Mucosa of gallbladder (tissue), 1 donor: Measurements from ENCODE around the gene XAGE3. TPM values are rescaled to one million over a fixed set of nuclear protein-coding genes. Genes with fewer than 3 reads are reported as not detected.
"Not testable (repeated sequence)": the region's sequence is repeated elsewhere in the genome, so short reads cannot be mapped to it uniquely, and the experiment has no call there.

Source experiments
- DNase-seq: peaks from one replicate; pipeline ENCODE4 v3.0.0-alpha.2; 2020; ENCODE audit warnings: low spot score
- total RNA-seq: library from RNA; stranded (reverse); gene quantifications from one replicate; pipeline ENCODE4 v1.2.1, GENCODE V29; 2021
- donor health status: DM: no; HTN: no; CAD: no.

Gene XAGE3
- total RNA-seq, 1 donor from 2014 or later: not detected

DNA sequence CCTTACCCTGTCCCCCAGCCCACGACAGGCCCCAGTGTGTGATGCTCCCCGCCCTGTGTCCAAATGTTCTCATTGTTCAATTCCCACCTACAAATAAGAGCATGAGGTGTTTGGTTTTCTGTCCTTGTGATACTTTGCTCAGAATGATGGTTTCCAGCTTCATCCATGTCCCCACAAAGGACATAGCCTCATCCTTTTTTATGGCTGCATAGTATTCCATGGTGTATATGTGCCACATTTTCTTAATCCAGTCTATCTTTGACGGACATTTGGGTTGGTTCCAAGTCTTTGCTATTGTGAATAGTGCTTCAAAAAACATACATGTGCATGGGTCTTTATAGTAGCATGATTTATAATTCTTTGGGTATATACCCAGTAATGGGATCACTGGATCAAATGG lies 24.3 kb downstream of the XAGE3 start:
- not testable (repeated sequence) for DNase-seq

DNA sequence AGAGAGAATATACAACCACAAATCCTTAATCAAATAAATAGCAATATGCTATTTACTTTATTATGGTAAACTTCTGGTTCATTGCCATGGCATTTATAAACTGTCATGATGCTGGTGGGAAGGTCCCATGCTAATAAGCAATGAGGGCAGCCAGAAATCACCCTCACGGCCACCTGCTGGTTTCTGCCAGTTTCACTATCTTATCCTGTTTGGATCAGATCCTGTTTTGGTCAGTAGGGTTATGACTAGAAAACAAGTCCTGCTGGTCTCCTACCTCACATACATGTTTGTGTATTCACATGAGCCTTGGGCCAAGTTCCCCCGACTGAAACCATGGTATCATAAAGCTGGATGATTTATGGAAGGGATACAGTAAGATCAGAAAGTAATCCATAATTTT lies 28.7 kb downstream of the XAGE3 start:
- no peak for DNase-seq

DNA sequence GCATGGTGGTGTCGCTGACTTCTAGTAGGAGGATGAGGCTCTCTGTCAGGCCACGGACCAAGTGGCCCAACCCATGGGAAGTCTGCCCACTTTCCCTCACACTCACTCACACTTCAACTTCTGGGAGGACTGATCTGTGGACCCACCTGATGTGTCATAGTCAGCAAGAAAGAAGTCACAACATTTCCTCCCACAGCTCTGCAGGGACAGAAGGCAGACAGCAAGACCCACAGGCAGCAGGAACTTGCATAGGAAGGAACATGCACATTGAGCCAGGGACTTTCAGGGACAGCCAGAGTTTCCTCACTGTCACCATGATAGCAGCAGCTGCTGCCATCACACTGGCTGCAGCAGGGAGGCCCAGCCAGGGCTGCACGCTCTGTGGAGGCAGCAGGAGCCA lies 37.3 kb downstream of the XAGE3 start:
- no peak for DNase-seq

DNA sequence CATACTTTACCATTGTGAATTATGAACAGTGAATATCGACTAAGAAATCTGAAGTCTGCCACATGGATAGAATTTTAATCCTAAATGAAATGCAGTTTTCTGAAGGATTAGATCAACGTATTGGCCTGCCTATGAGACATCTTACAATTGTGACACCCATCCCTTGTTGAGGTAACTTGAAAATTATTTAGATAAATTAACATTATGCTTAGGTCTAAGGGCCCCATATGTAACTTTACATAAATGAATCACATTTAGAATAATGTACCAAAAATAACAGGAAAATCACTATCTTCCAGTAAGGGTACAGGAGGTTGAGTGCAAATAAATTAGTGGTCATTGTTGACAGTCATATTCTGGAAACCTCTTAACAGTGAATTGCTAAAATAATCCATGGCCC lies 43.3 kb downstream of the XAGE3 start:
- DNase-seq: no peak

DNA sequence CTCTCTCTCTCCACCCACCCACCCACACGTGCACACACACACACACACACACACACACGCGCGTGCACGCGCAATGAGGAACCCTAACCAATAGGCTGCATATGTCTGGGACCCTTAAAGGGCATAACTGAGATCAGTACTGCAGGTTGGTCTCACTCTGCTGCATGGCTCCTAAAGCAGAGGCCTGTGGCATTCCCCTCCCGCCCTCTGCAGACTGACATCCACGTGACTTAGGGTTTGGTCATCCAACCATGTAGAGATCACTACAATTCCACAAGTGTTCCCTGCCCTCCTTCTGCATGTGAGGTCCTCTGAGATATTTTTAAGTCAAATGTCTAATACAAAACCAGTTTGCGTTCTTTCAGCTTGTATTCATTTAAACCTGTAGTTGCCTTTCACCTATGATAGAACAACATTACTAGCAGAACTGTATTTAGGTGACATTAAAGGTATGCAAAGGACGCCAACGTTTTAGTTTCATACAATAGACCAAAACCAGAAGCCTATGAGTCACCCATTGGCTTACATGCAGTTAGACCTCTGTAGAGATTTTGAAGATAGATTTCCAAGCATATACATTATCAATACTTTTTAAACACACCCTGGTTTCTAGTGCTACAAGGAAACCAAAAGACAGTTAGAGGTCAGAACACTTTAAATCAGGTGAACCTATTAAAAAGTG lies 46.7 kb downstream of the XAGE3 start:
- DNase-seq: no peak

DNA sequence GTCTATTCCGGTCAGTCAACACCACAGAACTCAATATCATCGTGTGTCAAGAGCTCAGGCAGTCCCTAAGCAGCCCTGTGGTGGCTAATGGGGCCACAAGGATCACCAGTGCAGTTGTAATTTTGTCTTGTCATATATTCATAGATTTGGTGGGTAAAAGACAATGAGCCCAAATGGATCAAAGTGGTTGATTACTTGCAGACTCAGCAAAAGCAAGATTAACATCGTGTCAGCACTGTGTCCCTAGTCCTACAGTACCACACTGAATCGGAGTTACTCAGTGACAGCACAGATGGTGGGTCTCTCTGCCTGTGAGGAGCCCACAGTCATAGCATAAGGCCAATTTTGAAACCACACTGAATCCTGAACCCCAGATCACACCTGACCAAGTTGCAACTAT lies 48.1 kb downstream of the XAGE3 start:
- DNase-seq: no peak

Other genes starting within 250 kb of the XAGE3 start
- gene SSX7, start 213.2 kb downstream of the XAGE3 start, total RNA-seq: not detected
- gene SSX2, start 160.9 kb downstream of the XAGE3 start, total RNA-seq: not detected
- gene SSX2B, start 116.8 kb downstream of the XAGE3 start, total RNA-seq: 0.26 TPM
- not detected for gene SPANXN5, start 70.7 kb downstream of the XAGE3 start, total RNA-seq
- gene XAGE5, start 56.8 kb downstream of the XAGE3 start, total RNA-seq: not detected
- 12.4 TPM for gene FAM156B, start 29.2 kb upstream of the XAGE3 start, total RNA-seq
- gene FAM156A, start 90.4 kb upstream of the XAGE3 start, total RNA-seq: 22.4 TPM
- 1.4 TPM for gene GPR173, start 180.7 kb upstream of the XAGE3 start, total RNA-seq
- 34.8 TPM for gene TSPYL2, start 214.3 kb upstream of the XAGE3 start, total RNA-seq
- 10.3 TPM for gene KANTR, start 226.1 kb upstream of the XAGE3 start, total RNA-seq